PC-3 (cell line): ENCODE data around the gene TRDMT1. TPM values are rescaled to one million over a fixed set of nuclear protein-coding genes. Genes with fewer than 3 reads are reported as not detected.
"Not testable (repeated sequence)": the region's sequence is repeated elsewhere in the genome, so short reads cannot be mapped to it uniquely, and the experiment has no call there.

Experiments used
- ATAC-seq: fragments of 200-7000 bp; cut with Tn5 transposase; 2 replicates; pipeline ENCODE4 v1.9.1; 2020; ENCODE audit warnings: mild to moderate bottlenecking, moderate library complexity
- BruUV-seq: library from RNA; stranded (reverse); fragments of 400-500 nt; replicated peaks from 2 replicates; lab custom pipeline; 2021; lab: Mats Ljungman, UMichigan
- CTCF ChIA-PET: fragments of 300-600 bp; sonication (Branson Sonifier 250); formaldehyde crosslinking; loops from one replicate; lab custom pipeline; 2022; ENCODE audit warnings: antibody characterized with exemption; lab: Charles Lee
- POLR2A ChIA-PET: fragments of 300-600 bp; sonication (Branson Sonifier 250); formaldehyde crosslinking; loops from one replicate; lab custom pipeline; 2022; ENCODE audit warnings: antibody characterized with exemption; ENCODE audit not compliant: unreplicated experiment; lab: Charles Lee
- DNase-seq: peaks from one replicate; pipeline ENCODE4 v3.0.0-alpha.2; 2015
- H2AFZ ChIP-seq: fragments of 300-600 bp; sonication (generic); 2 replicates; pipeline ENCODE4 v1.6.0; 2016; ENCODE audit warnings: antibody characterized with exemption, low read length
- H3F3A ChIP-seq: fragments of 300-600 bp; sonication (generic); one replicate; pipeline ENCODE4 v1.6.0; 2017; ENCODE audit warnings: antibody characterized with exemption, low read length, control low read depth, mild to moderate bottlenecking; ENCODE audit not compliant: unreplicated experiment
- H3K27ac ChIP-seq: fragments of 300-600 bp; sonication (generic); 2 replicates; pipeline ENCODE4 v1.5.1; 2016; ENCODE audit warnings: mild to moderate bottlenecking, low read length
- H3K27me3 ChIP-seq: fragments of 300-600 bp; sonication (generic); 2 replicates; pipeline ENCODE4 v1.6.1; 2016; ENCODE audit warnings: low read length, mixed read lengths
- H3K36me3 ChIP-seq: fragments of 300-600 bp; sonication (generic); 2 replicates; pipeline ENCODE4 v1.6.1; 2016; ENCODE audit warnings: low read depth, mixed run types, low read length, mixed read lengths
- H3K4me1 ChIP-seq: fragments of 300-600 bp; sonication (generic); 2 replicates; pipeline ENCODE4 v1.5.1; 2016; ENCODE audit warnings: low read length; ENCODE audit not compliant: insufficient read depth
- H3K4me2 ChIP-seq: fragments of 300-600 bp; sonication (generic); 2 replicates; pipeline ENCODE4 v1.6.0; 2016; ENCODE audit warnings: low read length
- H3K4me3 ChIP-seq: fragments of 300-600 bp; sonication (generic); 2 replicates; pipeline ENCODE4 v1.5.1; 2016; ENCODE audit warnings: mild to moderate bottlenecking, low read length, mixed read lengths
- H3K79me2 ChIP-seq: fragments of 300-600 bp; sonication (generic); 2 replicates; pipeline ENCODE4 v1.6.1; 2017; ENCODE audit warnings: low read length, mixed read lengths
- H3K9ac ChIP-seq: fragments of 300-600 bp; sonication (generic); 2 replicates; pipeline ENCODE4 v1.6.0; 2016; ENCODE audit warnings: mild to moderate bottlenecking, low read length
- H3K9me2 ChIP-seq: fragments of 300-600 bp; sonication (generic); replicated peaks from 2 replicates; pipeline ENCODE4 v1.6.1; 2016; ENCODE audit warnings: mixed run types, low read length, mixed read lengths
- H3K9me3 ChIP-seq: fragments of 300-600 bp; sonication (generic); 2 replicates; pipeline ENCODE4 v1.6.1; 2016; ENCODE audit warnings: low read length, mixed read lengths
- H4K20me1 ChIP-seq: fragments of 300-600 bp; sonication (generic); 2 replicates; pipeline ENCODE4 v1.6.1; 2016; ENCODE audit warnings: low read length, mixed read lengths
- CTCF ChIP-seq: fragments of 300-600 bp; sonication (generic); conservative IDR thresholded peaks from 2 replicates; pipeline ENCODE4 v1.5.1; 2017; ENCODE audit warnings: antibody characterized with exemption, low read depth, mild to moderate bottlenecking, low read length
- EZH2 ChIP-seq: fragments of 300-600 bp; sonication (generic); IDR thresholded peaks from one replicate; pipeline ENCODE4 v1.6.1; 2017; ENCODE audit warnings: antibody characterized with exemption, mild to moderate bottlenecking, low read length; ENCODE audit not compliant: unreplicated experiment
- EZH2phosphoT487 ChIP-seq: fragments of 300-600 bp; sonication (generic); IDR thresholded peaks from 2 replicates; pipeline ENCODE4 v1.6.1; 2018; ENCODE audit warnings: mild to moderate bottlenecking, antibody characterized with exemption, low read length, borderline replicate concordance
- intact Hi-C: fragments of 100-400 bp; cut with micrococcal nuclease; formaldehyde crosslinking; loops from 2 replicates; pipeline ENCODE4 v1.9.0; 2023
- total RNA-seq: library from RNA; depleted of rRNA; stranded (reverse); fragments of >200 nt; gene quantifications from 2 replicates; pipeline ENCODE4 v1.2.3, GENCODE V29; 2014

TRDMT1 gene
- total RNA-seq, 1 experiment from 2014 or later: 2.0 TPM

GRCh38 chr10:17115683-17116082, 85.8 kb downstream of the TRDMT1 start:
- Histone ChIP-seq H4K20me1 (no peaks in the 10 kb centered on the region), H3K9ac (peak overlapping the region; percentile 70), H3K27ac (peak overlapping the region; percentile 96), H3K4me1 (peaks cover 34% of the 10 kb centered on the region), H3K79me2 (no peaks in the 10 kb centered on the region), H3K4me2 (peak overlapping the region; percentile 87), H3K9me3 (no peaks in the 10 kb centered on the region), H3K9me2 (no peaks in the 10 kb centered on the region), H3K36me3 (no peaks in the 10 kb centered on the region), H3F3A (no peaks in the 10 kb centered on the region), H2AFZ (peak overlapping the region; percentile 76), H3K27me3 (no peaks in the 10 kb centered on the region), H3K4me3 (peak overlapping the region; percentile 47)
- DNase-seq (peak; percentile 68), ATAC-seq (peak; percentile 75)
- TF ChIP-seq CTCF (peak; percentile 33), EZH2phosphoT487 (no peak), EZH2 (no peak)
- CTCF ChIA-PET: interaction anchor here (0.7 kb wide), 1 partner anchor 273 kb away, joined by 10 read pairs; no protein-coding TSS in a partner anchor
- POLR2A ChIA-PET: no interaction called here
- intact Hi-C loops: no loop called here
- no TSS peak for BruUV-seq

DNA sequence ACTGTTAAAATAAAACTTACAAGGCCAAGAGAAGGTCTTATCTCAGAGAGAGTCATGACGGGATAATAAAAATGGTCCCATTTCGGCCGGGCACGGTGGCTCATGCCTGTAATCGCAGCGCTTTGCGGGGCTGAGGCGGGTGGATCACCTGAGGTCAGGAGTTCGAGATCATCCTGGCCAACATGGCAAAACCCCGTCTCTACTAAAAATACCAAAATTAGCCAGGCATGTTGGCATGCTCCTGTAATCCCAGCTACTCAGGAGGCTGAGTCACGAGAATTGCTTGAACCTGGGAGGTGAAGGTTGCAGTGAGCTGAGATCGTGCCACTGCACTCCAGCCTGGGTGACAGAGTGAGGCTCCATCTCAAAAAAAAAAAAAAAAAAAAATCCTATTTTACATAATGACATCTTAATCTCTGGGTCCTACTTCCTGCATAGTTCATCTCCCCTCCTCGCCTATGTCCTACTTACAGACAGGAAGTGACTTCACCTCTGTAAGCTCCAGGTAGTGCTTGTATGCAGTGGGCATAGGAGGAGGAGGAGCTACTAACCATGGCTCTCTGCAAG, 86.5 kb downstream of the TRDMT1 start:
- intact Hi-C loops, H3K79me2 ChIP-seq, BruUV-seq, H3K36me3 ChIP-seq, H3K9me3 ChIP-seq, H3F3A ChIP-seq, H3K27me3 ChIP-seq, H4K20me1 ChIP-seq, H3K9me2 ChIP-seq: not testable (repeated sequence)
- Histone ChIP-seq H3K4me2 (peak overlapping the region; percentile 87), H3K4me1 (peaks cover 34% of the 10 kb centered on the region), H3K27ac (peak overlapping the region; percentile 96), H3K4me3 (peak overlapping the region; percentile 47), H2AFZ (peak overlapping the region; percentile 76), H3K9ac (peak overlapping the region; percentile 70)
- CTCF ChIA-PET: interaction anchor here (0.7 kb wide), 2 partner anchors 260 to 273 kb away, joined by 8 to 10 read pairs; no protein-coding TSS in a partner anchor
- ATAC-seq (peak; percentile 62), DNase-seq (peak; percentile 29)
- POLR2A ChIA-PET: interaction anchor here (0.7 kb wide), 1 partner anchor 52 kb away, joined by 12 read pairs; no protein-coding TSS in a partner anchor

DNA sequence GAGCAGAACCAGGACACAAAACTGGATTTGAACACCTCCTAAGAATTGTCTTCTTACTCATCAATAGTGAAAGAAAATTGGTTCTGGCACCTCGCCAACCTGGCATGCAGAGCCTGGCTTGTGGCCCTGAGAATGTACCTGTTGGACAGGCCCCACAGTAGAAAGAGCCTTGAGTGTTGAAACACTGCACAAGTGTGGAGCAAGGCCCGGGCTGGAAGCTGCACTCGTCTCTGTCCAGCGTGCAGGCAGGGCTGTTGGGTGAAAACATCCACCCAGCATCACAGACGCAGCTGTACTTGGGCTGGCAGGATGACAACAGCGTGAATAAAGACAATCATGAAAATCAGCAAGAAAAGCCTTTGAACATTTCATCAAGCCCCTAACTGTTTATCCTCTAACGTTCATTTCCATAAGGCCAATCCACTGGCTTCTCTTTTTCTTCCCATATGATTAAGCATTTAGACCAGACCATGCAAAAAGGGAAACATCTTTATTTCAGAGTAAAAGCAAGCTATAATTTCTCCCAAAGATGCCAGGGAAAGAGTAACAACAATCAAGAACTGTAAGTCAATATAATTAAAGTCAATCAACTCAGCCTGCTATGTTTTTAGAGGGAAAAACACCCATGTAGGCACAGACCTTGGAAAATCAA, 87.5 kb downstream of the TRDMT1 start:
- no peak overlapping the region for H3K4me2 ChIP-seq
- H3K79me2 ChIP-seq: no peaks in the 10 kb centered on the region
- BruUV-seq: no TSS peak
- H3K27ac ChIP-seq: peak overlapping the region; percentile 96
- ATAC-seq: no peak
- peaks cover 37% of the 10 kb centered on the region for H3K4me1 ChIP-seq
- no peak overlapping the region for H2AFZ ChIP-seq
- no peaks in the 10 kb centered on the region for H3K9me3 ChIP-seq
- H3K27me3 ChIP-seq: no peaks in the 10 kb centered on the region
- no peak overlapping the region for H3K4me3 ChIP-seq
- TF ChIP-seq EZH2 (no peak), EZH2phosphoT487 (no peak), CTCF (no peak)
- ChIA-PET CTCF (no interaction called here), POLR2A (no interaction called here)
- no peaks in the 10 kb centered on the region for H3F3A ChIP-seq
- DNase-seq: no peak
- H3K9ac ChIP-seq: no peak overlapping the region
- intact Hi-C loops: no loop called here
- H3K36me3 ChIP-seq: no peaks in the 10 kb centered on the region
- no peaks in the 10 kb centered on the region for H3K9me2 ChIP-seq
- no peaks in the 10 kb centered on the region for H4K20me1 ChIP-seq
